Stimulated activated effector memory CD8-positive, alpha-beta T cell treated with anti-CD3 and anti-CD28 coated beads, Interleukin-12 subunit alpha, Interleukin-12 subunit beta, amount 100 ng/mL, for 72 hours (primary cell): Measurements from ENCODE around the gene CLEC17A.
"Not testable (repeated sequence)": the region's sequence is repeated elsewhere in the genome, so short reads cannot be mapped to it uniquely, and the experiment has no call there.

Source experiments
- ATAC-seq: fragments of 150-1000 bp; cut with Tn5 transposase; 2 replicates; pipeline ENCODE4 v1.10.0; 2021
- DNase-seq, 2 donors: peaks; one replicate each; pipeline ENCODE4 v3.0.0; 2021 to 2022; ENCODE audit warnings: low spot score in 2 of 2
- H3K27ac Mint-ChIP-seq: one replicate; pipeline ENCODE4 v1.8.0; 2022; ENCODE audit warnings: mild to moderate bottlenecking, mixed read lengths
- H3K36me3 Mint-ChIP-seq: one replicate; pipeline ENCODE4 v1.8.0; 2022; ENCODE audit warnings: mild to moderate bottlenecking, mixed read lengths
- H3K4me1 Mint-ChIP-seq: one replicate; pipeline ENCODE4 v1.8.0; 2022; ENCODE audit warnings: mixed read lengths
- H3K4me3 Mint-ChIP-seq: one replicate; pipeline ENCODE4 v1.8.0; 2022; ENCODE audit warnings: mild to moderate bottlenecking, mixed read lengths
- H3K9me3 Mint-ChIP-seq: one replicate; pipeline ENCODE4 v1.8.0; 2022; ENCODE audit warnings: mixed read lengths

Gene CLEC17A

GRCh38 chr19:14582894-14583340 lies at the start of gene CLEC17A:
Gene CLEC17A, plus strand, starts transcription at chr19:14583084. Its CDS starts 77 bp downstream, at chr19:14583161.
- H3K4me1 Mint-ChIP-seq, result peaks cover 22% of the 10 kb centered on the region
- H3K27ac Mint-ChIP-seq, result peak within 1 kb of the TSS; percentile 65
- H3K4me3 Mint-ChIP-seq, result peak within 1 kb of the TSS; percentile 39

GRCh38 chr19:14533450-14533849 lies 49.4 kb upstream of the CLEC17A start:
- no peak overlapping the region for H3K4me3 Mint-ChIP-seq
- peaks cover 12% of the 10 kb centered on the region for H3K4me1 Mint-ChIP-seq
- peaks cover 36% of the 10 kb centered on the region for H3K36me3 Mint-ChIP-seq
- ATAC-seq (no peak), DNase-seq (no peak)
- H3K9me3 Mint-ChIP-seq, result no peaks in the 10 kb centered on the region
- peak overlapping the region; percentile 26 for H3K27ac Mint-ChIP-seq

More at GRCh38 chr19:14582894-14583340, at the start of gene CLEC17A:
- peaks cover 13% of the 10 kb centered on the region for H3K36me3 Mint-ChIP-seq
- no peaks in the 10 kb centered on the region for H3K9me3 Mint-ChIP-seq
- DNase-seq (no peak), ATAC-seq (no peak)

GRCh38 chr19:14536926-14537692 lies 45.8 kb upstream of the CLEC17A start:
- Mint-ChIP-seq H3K36me3 (peaks cover 39% of the 10 kb centered on the region), H3K4me1 (peaks cover 17% of the 10 kb centered on the region), H3K4me3 (no peak overlapping the region), H3K9me3 (no peaks in the 10 kb centered on the region), H3K27ac (no peak overlapping the region)
- DNase-seq (no peak), ATAC-seq (peak; percentile 55)

GRCh38 chr19:14540741-14541525 lies 42.0 kb upstream of the CLEC17A start:
- Mint-ChIP-seq H3K27ac (peak overlapping the region; percentile 39), H3K4me1 (peaks cover 30% of the 10 kb centered on the region), H3K36me3 (peaks cover 27% of the 10 kb centered on the region), H3K9me3 (no peaks in the 10 kb centered on the region), H3K4me3 (no peak overlapping the region)
- DNase-seq, result no peak
- no peak for ATAC-seq

- not testable (repeated sequence) for DNase-seq, H3K4me3 Mint-ChIP-seq, ATAC-seq, H3K9me3 Mint-ChIP-seq
- Mint-ChIP-seq H3K4me1 (peaks cover 26% of the 10 kb centered on the region), H3K36me3 (peaks cover 31% of the 10 kb centered on the region), H3K27ac (peak overlapping the region; percentile 39)
Measured at GRCh38 chr19:14541979-14542378, 40.9 kb upstream of the CLEC17A start.

GRCh38 chr19:14542711-14543328 lies 40.1 kb upstream of the CLEC17A start:
- H3K9me3 Mint-ChIP-seq, result no peaks in the 10 kb centered on the region
- ATAC-seq, result peak; percentile 89
- H3K36me3 Mint-ChIP-seq, result peaks cover 31% of the 10 kb centered on the region
- no peak overlapping the region for H3K4me3 Mint-ChIP-seq
- no peak overlapping the region for H3K27ac Mint-ChIP-seq
- no peak for DNase-seq
- H3K4me1 Mint-ChIP-seq, result peaks cover 26% of the 10 kb centered on the region

GRCh38 chr19:14544047-14544446 lies 38.8 kb upstream of the CLEC17A start:
- ATAC-seq, result peak; percentile 78
- DNase-seq, result no peak
- Mint-ChIP-seq H3K36me3 (peaks cover 35% of the 10 kb centered on the region), H3K4me3 (no peak overlapping the region), H3K27ac (no peak overlapping the region), H3K9me3 (no peaks in the 10 kb centered on the region), H3K4me1 (peaks cover 26% of the 10 kb centered on the region)

GRCh38 chr19:14544977-14545715 lies 37.7 kb upstream of the CLEC17A start:
- Mint-ChIP-seq H3K27ac (peak overlapping the region; percentile 52), H3K4me1 (peaks cover 25% of the 10 kb centered on the region), H3K9me3 (no peaks in the 10 kb centered on the region), H3K4me3 (no peak overlapping the region), H3K36me3 (peaks cover 38% of the 10 kb centered on the region)
- no peak for DNase-seq
- ATAC-seq, result no peak

GRCh38 chr19:14545716-14546082 lies 37.2 kb upstream of the CLEC17A start:
- DNase-seq (no peak), ATAC-seq (no peak)
- H3K36me3 Mint-ChIP-seq, result peaks cover 38% of the 10 kb centered on the region
- peak overlapping the region; percentile 52 for H3K27ac Mint-ChIP-seq
- H3K9me3 Mint-ChIP-seq, result no peaks in the 10 kb centered on the region
- no peak overlapping the region for H3K4me3 Mint-ChIP-seq
- peaks cover 30% of the 10 kb centered on the region for H3K4me1 Mint-ChIP-seq

GRCh38 chr19:14550201-14550754 lies 32.6 kb upstream of the CLEC17A start:
- Mint-ChIP-seq H3K27ac (peak overlapping the region; percentile 48), H3K36me3 (peaks cover 29% of the 10 kb centered on the region), H3K4me1 (peaks cover 56% of the 10 kb centered on the region), H3K9me3 (no peaks in the 10 kb centered on the region), H3K4me3 (no peak overlapping the region)
- DNase-seq, result no peak
- ATAC-seq, result no peak

- H3K4me1 Mint-ChIP-seq, result peaks cover 58% of the 10 kb centered on the region
- peak; percentile 40 to 67 for DNase-seq
- peak overlapping the region; percentile 44 for H3K4me3 Mint-ChIP-seq
- H3K9me3 Mint-ChIP-seq, result not testable (repeated sequence)
- peak; percentile 89 for ATAC-seq
- H3K36me3 Mint-ChIP-seq, result peaks cover 20% of the 10 kb centered on the region
- H3K27ac Mint-ChIP-seq, result peak overlapping the region; percentile 90
Measured at GRCh38 chr19:14551134-14552005, 31.5 kb upstream of the CLEC17A start.

GRCh38 chr19:14552006-14552360 lies 30.9 kb upstream of the CLEC17A start:
- DNase-seq, ATAC-seq, H3K9me3 Mint-ChIP-seq: not testable (repeated sequence)
- Mint-ChIP-seq H3K4me1 (peaks cover 64% of the 10 kb centered on the region), H3K4me3 (peak overlapping the region; percentile 44), H3K36me3 (peaks cover 24% of the 10 kb centered on the region), H3K27ac (peak overlapping the region; percentile 90)

- H3K36me3 Mint-ChIP-seq, result peaks cover 24% of the 10 kb centered on the region
- DNase-seq (no peak), ATAC-seq (no peak)
- H3K9me3 Mint-ChIP-seq, result no peaks in the 10 kb centered on the region
- H3K27ac Mint-ChIP-seq, result peak overlapping the region; percentile 90
- peaks cover 65% of the 10 kb centered on the region for H3K4me1 Mint-ChIP-seq
- no peak overlapping the region for H3K4me3 Mint-ChIP-seq
Measured at GRCh38 chr19:14553042-14553938, 29.6 kb upstream of the CLEC17A start.
